ENCODE data around the gene SSR3. TPM values are rescaled to one million over a fixed set of nuclear protein-coding genes. Genes with fewer than 3 reads are reported as not detected.

Gene SSR3
- total RNA-seq, 1 donor from 2014 or later = 120 TPM

DNA sequence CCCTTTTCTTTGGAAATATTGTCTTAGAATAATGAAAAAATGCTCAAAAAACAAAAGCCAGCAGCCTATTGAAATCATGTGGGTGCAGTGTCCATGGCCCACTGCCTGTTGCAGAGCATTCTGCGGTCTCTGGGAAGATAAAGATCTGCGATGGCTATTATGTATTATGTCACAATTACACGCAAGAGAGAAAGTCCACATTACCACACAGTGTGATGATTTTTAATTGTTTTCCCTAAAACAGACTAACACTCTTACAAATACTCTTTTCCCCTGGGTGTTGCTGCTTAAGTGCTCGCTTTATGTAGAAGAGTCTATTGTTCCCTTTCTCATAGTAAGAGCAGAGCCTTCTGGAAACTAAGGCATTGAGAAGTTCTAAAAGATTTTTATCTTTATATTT is 32.2 kb downstream of the SSR3 start:
- Mint-ChIP-seq H3K4me1 (peaks cover 8% of the 10 kb centered on the region), H3K9me3 (no peaks in the 10 kb centered on the region), H3K27ac (no peak overlapping the region), H3K27me3 (ENCODE audit: low read depth) (no peaks in the 10 kb centered on the region), H3K4me3 (no peak overlapping the region), H3K36me3 (no peaks in the 10 kb centered on the region)
- DNase-seq (ENCODE audit: low spot score in 2 of 2, unreplicated experiment in 2 of 2) = no peak
- TF ChIP-seq, protein P1, sequence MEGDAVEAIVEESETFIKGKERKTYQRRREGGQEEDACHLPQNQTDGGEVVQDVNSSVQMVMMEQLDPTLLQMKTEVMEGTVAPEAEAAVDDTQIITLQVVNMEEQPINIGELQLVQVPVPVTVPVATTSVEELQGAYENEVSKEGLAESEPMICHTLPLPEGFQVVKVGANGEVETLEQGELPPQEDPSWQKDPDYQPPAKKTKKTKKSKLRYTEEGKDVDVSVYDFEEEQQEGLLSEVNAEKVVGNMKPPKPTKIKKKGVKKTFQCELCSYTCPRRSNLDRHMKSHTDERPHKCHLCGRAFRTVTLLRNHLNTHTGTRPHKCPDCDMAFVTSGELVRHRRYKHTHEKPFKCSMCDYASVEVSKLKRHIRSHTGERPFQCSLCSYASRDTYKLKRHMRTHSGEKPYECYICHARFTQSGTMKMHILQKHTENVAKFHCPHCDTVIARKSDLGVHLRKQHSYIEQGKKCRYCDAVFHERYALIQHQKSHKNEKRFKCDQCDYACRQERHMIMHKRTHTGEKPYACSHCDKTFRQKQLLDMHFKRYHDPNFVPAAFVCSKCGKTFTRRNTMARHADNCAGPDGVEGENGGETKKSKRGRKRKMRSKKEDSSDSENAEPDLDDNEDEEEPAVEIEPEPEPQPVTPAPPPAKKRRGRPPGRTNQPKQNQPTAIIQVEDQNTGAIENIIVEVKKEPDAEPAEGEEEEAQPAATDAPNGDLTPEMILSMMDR (IDR thresholded peaks at IDR 0.05; ENCODE audit: unreplicated experiment) = no peak

DNA sequence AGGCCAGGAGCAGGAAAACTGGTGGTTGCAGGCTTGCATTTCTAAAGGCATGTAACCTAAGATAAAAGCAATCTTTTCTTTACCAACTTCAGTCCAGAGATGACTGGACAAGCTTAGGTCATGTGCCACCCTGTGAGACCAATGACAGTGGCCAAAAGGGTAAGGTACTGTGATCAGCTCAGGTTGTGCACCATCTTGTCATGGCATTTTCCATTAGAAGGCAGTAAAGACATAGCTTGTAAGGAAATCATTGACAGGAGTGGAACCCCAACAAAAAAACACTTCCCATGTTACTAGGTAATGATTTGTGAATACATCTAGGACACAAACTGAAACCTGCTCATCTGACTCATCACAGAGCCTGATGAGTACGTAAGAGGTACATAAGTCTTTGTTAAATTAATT is 35.2 kb downstream of the SSR3 start:
- Mint-ChIP-seq H3K4me1 (peaks cover 17% of the 10 kb centered on the region), H3K4me3 (no peak overlapping the region), H3K27ac (no peak overlapping the region), H3K9me3 (no peaks in the 10 kb centered on the region), H3K27me3 (ENCODE audit: low read depth) (no peaks in the 10 kb centered on the region), H3K36me3 (no peaks in the 10 kb centered on the region)
- TF ChIP-seq, protein P1 (IDR thresholded peaks at IDR 0.05; ENCODE audit: unreplicated experiment) = no peak
- no peak for DNase-seq (ENCODE audit: low spot score in 2 of 2, unreplicated experiment in 2 of 2)

DNA sequence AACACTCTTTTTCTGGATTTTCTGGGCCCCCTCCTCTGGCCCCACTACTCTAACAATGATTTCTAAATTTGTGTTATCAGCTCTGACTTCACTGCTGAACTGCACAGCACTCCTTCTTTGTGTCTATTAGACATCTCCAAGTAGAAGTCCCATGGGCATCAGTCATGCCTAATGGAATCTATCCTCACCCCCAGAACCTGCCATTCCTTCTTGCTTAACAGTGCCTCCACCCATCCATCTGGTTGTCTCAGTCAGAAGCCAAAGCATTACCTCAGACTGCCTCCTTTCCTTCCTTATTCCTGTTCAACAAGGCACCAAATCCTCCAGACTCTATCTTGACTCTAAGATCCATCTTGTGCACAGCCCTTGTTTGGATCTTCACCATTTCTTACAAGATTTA is 36.2 kb downstream of the SSR3 start:
- H3K4me3 Mint-ChIP-seq = no peak overlapping the region
- H3K27ac Mint-ChIP-seq = no peak overlapping the region

DNA sequence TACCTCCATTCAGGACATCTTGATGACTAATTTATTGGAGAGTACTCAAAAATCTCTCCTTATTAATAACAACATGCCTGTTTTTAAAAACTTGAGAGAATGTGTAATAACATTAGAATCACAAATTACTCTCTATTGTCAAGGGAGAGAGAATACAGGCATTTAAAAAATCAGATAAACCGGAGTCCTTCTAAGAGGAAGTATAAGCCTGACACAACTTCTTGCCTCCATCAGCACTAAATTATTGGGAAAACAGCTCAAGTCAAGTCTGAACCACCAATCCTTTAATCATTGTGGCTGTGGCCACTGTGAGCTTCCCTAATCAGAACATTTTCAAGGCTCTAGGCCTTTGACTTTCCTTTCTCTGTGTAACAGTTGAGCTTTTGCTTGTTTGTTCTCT is 38.0 kb downstream of the SSR3 start:
- H3K27me3 Mint-ChIP-seq (ENCODE audit: low read depth) = no peaks in the 10 kb centered on the region
- TF ChIP-seq, protein P1 (IDR thresholded peaks at IDR 0.05; ENCODE audit: unreplicated experiment) = no peak
- H3K9me3 Mint-ChIP-seq = no peaks in the 10 kb centered on the region
- peak overlapping the region; percentile 26 for H3K27ac Mint-ChIP-seq
- H3K4me1 Mint-ChIP-seq = peaks cover 17% of the 10 kb centered on the region
- H3K36me3 Mint-ChIP-seq = no peaks in the 10 kb centered on the region
- H3K4me3 Mint-ChIP-seq = no peak overlapping the region
- no peak for DNase-seq (ENCODE audit: low spot score in 2 of 2, unreplicated experiment in 2 of 2)

More for the DNA sequence above, 36.2 kb downstream of the SSR3 start:
- Mint-ChIP-seq H3K27me3 (ENCODE audit: low read depth) (no peaks in the 10 kb centered on the region), H3K4me1 (peaks cover 17% of the 10 kb centered on the region), H3K36me3 (no peaks in the 10 kb centered on the region), H3K9me3 (no peaks in the 10 kb centered on the region)
- DNase-seq (ENCODE audit: low spot score in 2 of 2, unreplicated experiment in 2 of 2) = no peak
- TF ChIP-seq, protein P1 (IDR thresholded peaks at IDR 0.05; ENCODE audit: unreplicated experiment) = no peak

DNA sequence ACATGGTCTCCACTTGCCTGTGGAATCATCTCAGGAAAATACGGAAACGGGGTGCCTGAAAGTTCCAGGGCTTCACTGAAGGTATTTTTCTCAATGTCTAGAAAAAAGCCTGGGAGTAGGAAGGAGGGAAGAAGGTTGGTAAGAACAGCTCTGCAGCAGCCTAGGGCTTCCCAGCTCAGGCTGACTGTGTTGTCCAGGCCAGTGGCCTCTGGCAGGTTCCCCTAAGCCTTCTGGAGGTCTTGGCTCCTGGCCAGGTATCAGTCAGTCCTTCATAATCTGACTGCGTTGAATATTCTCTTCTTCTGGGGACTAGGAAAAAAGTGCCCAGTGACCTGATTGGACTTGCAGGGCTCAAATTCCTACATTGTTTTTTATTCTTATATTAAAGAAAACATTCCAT is 38.6 kb downstream of the SSR3 start:
- H3K36me3 Mint-ChIP-seq = no peaks in the 10 kb centered on the region
- H3K9me3 Mint-ChIP-seq = no peaks in the 10 kb centered on the region
- H3K27me3 Mint-ChIP-seq (ENCODE audit: low read depth) = peaks cover 5% of the 10 kb centered on the region
- peaks cover 17% of the 10 kb centered on the region for H3K4me1 Mint-ChIP-seq
- no peak overlapping the region for H3K27ac Mint-ChIP-seq
- no peak overlapping the region for H3K4me3 Mint-ChIP-seq
- TF ChIP-seq, protein P1 (IDR thresholded peaks at IDR 0.05; ENCODE audit: unreplicated experiment) = no peak
- DNase-seq (ENCODE audit: low spot score in 2 of 2, unreplicated experiment in 2 of 2) = no peak

DNA sequence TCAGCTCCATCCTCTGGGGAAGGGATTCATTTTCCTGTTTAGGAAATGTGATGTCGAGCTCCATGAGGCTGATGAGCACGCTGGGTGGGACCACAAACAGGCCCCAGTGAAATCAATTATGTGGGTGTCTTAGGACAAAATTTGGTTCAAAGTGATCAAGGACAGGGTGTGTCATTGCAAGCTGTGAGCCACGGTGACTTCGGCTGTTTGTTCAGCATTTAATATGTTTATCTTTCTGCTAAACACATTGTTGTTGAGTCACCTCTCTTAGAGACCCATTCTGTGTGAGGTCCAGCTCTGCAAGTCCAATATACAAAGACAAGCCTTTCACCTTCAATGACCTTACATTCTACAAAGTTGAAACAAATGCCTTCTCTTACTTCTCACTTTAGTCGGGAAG is 41.3 kb downstream of the SSR3 start:
- Mint-ChIP-seq H3K9me3 (no peaks in the 10 kb centered on the region), H3K4me1 (peaks cover 13% of the 10 kb centered on the region), H3K36me3 (no peaks in the 10 kb centered on the region)

More for the DNA sequence above, 41.3 kb downstream of the SSR3 start:
- Mint-ChIP-seq H3K27ac (no peak overlapping the region), H3K4me3 (no peak overlapping the region), H3K27me3 (ENCODE audit: low read depth) (peaks cover 5% of the 10 kb centered on the region)
- TF ChIP-seq, protein P1 (IDR thresholded peaks at IDR 0.05; ENCODE audit: unreplicated experiment) = no peak
- DNase-seq (ENCODE audit: low spot score in 2 of 2, unreplicated experiment in 2 of 2) = no peak
